ENCODE measurements around the gene SAMD4B. TPM values are rescaled to one million over a fixed set of nuclear protein-coding genes. Genes with fewer than 3 reads are reported as not detected.
"Not testable (repeated sequence)": the region's sequence is repeated elsewhere in the genome, so short reads cannot be mapped to it uniquely, and the experiment has no call there.

The SAMD4B gene
- total RNA-seq, 1 experiment from 2014 or later: 78.5 TPM

DNA sequence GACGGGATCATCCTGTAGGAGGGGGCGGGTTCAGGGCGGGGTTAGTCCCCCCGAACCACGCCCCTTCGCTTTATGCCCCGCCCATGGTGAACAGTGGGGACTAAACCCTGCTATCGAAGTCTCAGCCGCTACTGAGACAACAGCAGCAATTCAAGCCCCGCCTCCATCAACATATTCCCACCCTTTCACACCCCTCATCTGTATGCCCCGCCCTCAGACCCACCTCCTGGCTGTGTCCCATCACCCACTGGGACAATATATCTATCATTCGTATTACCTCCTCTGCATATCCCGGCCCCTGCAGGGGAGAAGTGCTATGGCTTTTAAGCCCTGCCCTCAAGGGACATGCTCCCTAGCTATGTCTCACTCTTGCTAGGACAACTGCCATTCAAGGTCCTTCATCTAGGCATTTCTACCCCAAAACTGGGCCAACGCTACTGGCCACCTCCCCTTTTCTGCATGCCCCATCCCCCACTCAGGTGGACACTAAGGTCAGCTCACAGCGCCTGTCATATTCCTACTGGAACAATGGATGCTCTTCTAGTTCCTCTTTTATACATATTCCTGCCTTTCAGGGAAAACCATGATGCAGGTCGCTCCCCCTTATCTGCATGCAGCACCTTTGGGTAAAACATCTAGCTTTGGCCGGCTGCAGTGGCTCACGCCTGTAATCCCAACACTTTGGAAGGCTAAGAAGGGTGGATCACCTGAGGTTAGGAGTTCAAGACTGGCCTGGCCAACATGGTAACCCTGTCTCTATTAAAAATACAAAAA lies 33.5 kb upstream of the SAMD4B start:
- no peak for DNase-seq (ENCODE audit: low read depth, low spot score)
- in situ Hi-C loops (cut with HindIII; ENCODE audit: low pct_unique_long_range_greater_than_20kb, low sequenced_read_pairs): no loop called here

DNA sequence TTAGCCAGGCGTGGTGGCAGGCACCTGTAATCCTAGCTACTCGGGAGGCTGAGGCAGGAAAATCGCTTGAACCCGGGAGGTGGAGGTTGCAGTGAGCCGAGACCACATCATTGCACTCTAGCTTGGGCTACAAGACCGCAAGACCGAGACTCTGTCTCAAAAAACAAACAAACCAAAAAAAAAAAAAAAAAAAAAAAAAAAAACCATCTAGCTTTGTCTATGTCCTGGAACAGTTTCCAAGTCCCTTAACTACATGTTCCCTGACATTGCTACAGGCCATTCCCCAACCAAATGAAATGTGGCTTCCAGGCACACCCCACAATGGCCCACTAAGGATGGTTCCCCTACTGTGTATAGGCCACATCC lies 32.9 kb upstream of the SAMD4B start:
- DNase-seq (ENCODE audit: low read depth, low spot score); in situ Hi-C loops (cut with HindIII; ENCODE audit: low pct_unique_long_range_greater_than_20kb, low sequenced_read_pairs): not testable (repeated sequence)

DNA sequence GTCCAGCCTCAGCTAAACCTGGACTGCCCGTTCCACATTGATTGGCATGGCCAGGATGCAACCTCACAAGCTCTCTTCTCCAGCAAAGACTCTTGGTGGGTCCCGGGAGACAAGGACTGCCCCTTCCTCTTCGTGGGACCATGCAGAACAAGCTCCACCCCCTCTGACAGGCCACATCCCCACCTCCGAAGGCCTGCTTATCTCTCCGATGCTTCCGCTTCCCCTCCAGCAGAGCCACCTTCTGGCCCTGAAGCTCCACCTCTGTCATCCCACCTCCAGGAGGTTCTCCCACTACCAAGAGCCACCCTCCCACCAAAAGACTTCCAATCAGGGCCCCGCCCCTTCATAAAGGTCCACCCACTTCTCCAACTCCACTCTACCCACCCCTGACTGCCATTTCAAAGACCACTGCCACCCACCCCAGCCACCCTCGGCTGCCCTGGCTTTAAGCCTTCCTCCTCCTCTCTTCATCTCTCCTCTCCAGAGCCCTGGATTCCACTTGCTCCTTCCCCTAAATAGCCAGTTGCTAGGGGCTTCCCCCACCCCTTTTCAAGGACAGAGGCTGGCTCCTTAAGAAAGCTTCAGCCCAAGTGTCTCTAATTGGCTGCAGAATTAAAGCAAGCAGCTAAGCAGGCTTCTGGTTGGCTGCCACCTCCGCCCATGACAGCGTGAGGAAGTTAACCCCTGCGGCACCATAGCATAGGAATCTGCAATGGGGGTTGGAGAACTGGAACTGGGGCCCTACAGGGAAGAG lies 31.5 kb upstream of the SAMD4B start:
- DNase-seq (ENCODE audit: low read depth, low spot score): peak; percentile 46
- in situ Hi-C loops (cut with HindIII; ENCODE audit: low pct_unique_long_range_greater_than_20kb, low sequenced_read_pairs): no loop called here

DNA sequence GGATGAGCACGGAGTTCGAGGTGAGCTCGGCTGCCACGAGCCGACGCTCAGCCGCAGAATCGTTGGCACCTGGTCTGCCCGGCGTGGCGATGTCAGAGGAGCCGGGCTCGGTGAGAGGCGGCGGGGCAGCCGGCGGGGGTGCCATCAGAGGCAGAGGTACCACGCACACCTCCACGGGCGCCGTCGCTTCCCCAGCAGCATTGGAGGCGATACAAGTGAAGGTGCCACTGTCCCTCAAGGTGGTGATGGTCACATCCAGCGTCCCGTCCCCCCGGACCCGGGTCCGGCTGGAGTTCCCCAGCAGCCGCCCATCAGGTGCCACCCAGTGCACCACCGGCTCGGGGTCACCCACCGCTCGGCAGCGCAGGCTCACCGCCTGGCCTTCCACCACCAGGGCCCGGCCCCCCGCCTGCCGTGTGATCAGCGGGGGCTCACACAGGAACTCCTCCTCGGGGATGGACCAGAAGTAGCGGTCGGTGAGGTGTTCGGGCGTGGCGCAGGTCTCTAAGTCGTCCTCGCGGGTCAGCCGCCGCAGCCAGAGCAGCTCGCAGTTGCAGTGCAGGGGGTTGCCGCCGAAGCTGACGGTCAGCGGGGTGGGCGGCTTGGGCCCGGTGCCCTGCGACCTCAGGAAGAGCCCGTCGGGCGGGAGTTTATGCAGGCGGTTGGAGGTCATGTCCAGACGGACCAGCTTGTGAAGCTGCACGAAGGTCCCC lies 28.0 kb upstream of the SAMD4B start:
- DNase-seq (ENCODE audit: low read depth, low spot score): no peak
- in situ Hi-C loops (cut with HindIII; ENCODE audit: low pct_unique_long_range_greater_than_20kb, low sequenced_read_pairs): no loop called here

DNA sequence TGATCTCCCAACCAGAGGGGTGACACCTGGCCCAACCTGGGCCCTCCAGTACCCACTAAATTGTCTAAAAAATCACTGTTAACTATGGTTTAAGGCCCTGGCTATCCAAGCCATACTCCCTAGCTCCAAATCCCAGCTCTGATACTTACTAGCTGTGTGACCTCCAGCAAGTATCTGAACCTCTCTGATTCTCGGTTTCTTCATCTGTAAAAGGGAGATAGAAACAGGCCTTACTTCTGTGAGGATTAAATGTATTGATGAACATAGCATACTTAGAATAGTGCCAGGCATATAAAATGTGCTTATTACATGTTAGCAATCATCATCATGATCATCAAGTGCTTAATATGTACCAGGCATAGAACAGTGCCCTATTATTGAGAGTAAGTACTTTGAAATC lies 26.3 kb upstream of the SAMD4B start:
- in situ Hi-C loops (cut with HindIII; ENCODE audit: low pct_unique_long_range_greater_than_20kb, low sequenced_read_pairs): no loop called here
- DNase-seq (ENCODE audit: low read depth, low spot score): no peak

DNA sequence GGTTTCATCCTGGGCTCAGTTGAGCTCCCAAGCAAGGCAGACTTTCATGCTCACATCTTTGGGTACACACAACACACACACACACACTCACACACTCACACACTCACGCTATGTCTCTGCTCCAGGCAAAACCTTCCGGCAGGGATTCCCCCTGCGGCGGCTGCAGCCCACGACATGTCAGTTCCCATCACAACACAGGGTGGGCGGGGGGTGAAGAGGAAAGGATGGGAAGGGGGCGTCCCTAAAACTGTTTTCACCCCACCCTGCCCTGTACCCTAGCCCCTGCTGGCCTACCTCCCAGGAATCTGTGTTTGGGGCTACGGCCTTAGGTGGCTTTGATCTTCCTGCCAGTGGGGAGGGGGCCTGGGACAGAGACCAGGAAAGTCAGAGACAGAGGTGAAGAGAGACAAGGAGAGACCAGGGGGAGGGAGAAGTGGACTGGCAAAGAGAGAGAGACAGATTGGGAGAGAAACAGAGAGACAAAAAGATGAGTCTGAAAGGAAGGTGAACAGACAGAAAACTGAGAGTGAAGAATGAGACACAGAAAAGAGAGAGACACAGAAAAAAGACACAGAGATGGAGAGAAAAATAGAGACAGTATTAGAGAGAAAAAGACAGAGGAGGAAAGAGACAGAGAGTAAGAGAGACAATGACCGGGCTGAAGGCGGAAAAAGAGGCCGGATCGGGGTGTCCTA lies 25.4 kb upstream of the SAMD4B start:
- in situ Hi-C loops (cut with HindIII; ENCODE audit: low pct_unique_long_range_greater_than_20kb, low sequenced_read_pairs): no loop called here
- no peak for DNase-seq (ENCODE audit: low read depth, low spot score)

DNA sequence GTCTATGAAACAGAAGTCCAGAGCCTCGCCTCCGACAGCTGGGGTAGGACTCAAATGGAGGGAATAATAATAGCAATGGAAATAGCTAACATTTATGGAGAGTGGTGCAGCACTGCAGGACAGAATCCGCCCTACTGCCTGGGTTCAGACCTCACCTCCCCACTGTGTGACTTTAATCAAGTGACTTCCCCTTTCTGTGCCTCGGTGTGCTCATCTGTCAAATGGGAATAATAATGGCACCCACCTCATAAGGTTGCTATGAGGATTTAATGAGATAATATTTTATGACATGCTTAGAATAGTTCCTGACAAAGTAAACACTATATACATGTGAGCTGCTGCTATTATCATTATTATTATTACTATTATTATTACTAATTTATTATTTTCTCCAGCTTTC lies 24.7 kb upstream of the SAMD4B start:
- no peak for DNase-seq (ENCODE audit: low read depth, low spot score)
- in situ Hi-C loops (cut with HindIII; ENCODE audit: low pct_unique_long_range_greater_than_20kb, low sequenced_read_pairs): no loop called here

DNA sequence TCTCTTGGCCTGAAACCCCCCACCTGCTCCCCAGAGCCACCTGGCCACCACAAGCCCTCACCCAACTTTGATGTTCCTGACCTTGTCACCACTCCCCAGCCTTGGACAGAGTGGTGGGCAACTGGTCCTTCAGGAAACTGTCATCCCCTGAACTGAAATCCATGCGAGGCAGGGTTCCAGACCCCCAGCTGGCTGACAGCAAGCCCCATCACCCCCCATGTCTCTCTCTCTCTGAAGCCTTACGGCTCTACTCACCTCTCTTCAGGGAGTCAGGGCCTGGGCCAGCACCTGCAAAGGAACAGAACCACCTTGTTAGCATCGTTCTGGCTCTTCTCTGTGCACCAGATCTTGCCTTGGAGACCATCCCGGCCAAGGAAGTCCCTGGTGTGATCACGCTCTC lies 24.1 kb upstream of the SAMD4B start:
- DNase-seq (ENCODE audit: low read depth, low spot score): no peak
- in situ Hi-C loops (cut with HindIII; ENCODE audit: low pct_unique_long_range_greater_than_20kb, low sequenced_read_pairs): no loop called here

DNA sequence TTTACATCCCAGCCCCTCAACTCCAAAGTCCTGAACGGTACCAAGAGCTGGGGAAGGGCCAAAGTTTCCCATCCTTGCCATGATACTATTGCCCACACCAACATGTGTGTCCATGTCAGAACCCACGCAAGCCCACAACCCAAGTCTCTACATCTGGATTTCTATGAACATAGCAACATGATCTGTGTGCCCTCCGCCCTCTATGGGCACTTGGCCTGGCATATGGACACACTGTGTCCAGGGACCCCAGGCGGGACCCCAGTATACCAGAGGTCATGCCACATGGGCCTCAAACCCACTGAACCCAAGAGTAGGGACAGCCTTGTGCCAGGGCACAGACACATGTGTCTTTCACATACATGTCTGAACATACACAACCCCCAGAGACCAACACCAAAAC lies 23.5 kb upstream of the SAMD4B start:
- in situ Hi-C loops (cut with HindIII; ENCODE audit: low pct_unique_long_range_greater_than_20kb, low sequenced_read_pairs): no loop called here
- DNase-seq (ENCODE audit: low read depth, low spot score): no peak

DNA sequence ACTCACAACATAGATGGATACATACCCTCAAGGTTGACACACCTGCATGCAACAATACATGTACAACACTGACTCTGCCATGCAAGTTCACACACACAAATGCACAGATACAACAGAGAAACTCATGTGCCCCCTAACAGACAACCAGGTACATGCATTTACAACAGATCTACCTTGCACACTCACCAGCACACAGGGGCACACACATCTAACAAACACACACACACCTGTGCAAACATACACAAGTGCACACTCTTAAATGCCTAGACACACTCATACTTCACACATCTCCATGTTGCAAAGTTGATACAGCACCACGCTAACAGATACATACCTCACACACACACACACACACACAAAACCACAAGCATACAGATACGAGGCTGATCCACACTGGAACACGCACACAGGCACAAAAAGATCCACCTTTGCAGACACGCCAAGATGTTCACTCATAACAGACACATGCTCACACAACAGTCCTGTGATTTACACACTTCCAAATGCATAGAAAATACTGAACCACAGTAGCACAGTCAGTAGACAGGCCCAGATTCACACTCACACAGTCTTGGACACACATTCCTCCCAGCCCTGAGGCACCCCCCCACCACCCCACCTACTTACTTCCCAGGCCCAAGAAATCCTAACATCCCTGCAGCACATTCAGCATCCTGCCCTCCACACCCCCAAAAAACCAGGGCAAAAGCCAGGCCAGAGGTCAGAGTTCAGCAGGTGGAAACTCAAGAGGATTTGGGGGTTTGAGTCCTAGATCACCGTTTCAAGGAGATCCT lies 22.9 kb upstream of the SAMD4B start:
- no peak for DNase-seq (ENCODE audit: low read depth, low spot score)
- in situ Hi-C loops (cut with HindIII; ENCODE audit: low pct_unique_long_range_greater_than_20kb, low sequenced_read_pairs): no loop called here

DNA sequence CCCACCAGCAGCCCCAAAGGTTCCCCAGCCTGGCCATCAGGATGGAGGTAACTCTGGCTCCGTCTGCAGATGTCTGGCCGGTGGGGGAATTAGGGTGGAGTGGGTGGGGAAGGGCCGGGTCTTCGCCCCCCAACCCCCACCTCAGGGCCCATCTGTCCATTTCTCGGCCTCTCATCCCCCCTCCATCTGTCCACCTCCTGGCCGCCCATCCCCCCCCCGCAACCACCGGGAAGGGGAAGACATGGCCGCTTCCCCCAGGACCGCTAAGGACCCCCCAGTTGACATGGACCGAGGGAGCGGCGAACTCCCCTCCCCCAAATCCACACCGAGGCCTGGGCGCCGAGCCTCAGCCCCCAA lies 22.4 kb upstream of the SAMD4B start:
- in situ Hi-C loops (cut with HindIII; ENCODE audit: low pct_unique_long_range_greater_than_20kb, low sequenced_read_pairs): no loop called here

DNA sequence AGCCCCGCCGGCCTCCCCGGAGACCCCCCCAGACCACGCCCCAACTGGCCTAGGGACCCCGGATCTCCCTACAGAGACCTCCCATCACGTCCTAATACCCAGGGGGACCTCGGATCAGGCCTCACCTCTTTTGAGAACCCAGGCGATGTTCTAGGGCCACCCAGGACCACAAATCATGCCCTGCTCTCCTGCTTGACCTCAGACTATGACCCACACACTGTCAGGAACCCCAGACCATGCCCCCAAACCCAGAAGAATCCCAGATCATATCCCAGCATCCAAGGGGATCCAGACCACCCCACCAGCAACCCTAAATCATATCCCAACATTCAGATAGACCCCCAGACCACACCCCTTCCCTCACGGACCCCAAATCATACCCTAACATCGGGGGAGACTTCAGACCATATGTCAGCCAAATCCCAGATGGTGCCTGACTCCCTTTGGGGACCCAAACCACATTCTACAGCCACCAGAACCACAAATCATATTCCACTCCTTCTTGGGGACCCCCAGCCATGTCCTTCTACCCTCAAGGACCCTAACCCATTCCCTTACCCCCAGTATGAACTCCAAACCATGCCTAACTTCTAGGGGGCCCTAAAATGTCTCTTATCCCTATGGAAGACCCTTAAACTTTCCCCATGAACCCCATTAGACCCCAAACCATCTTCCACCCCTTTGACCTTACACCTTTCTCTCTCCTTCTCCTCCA lies 20.9 kb upstream of the SAMD4B start:
- in situ Hi-C loops (cut with HindIII; ENCODE audit: low pct_unique_long_range_greater_than_20kb, low sequenced_read_pairs): no loop called here
- no peak for DNase-seq (ENCODE audit: low read depth, low spot score)

More for the DNA sequence above, 22.4 kb upstream of the SAMD4B start:
- DNase-seq (ENCODE audit: low read depth, low spot score): no peak

DNA sequence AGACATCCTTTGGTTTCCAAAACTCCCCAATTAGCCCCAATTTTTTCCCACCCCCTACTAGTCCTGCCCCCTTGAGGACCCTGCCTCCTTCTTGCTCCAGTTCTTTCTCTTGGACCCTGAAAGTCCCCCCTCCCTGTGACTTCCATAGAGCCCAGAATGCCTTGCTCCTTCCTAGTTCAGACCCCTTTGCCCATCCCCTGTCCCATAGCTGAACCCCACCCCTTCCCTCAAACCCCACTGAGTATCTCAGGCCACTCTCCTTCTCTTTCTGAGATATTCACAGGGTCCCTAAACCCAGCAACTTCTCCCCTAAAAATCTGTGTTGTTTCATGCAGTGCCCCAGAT lies 20.4 kb upstream of the SAMD4B start:
- in situ Hi-C loops (cut with HindIII; ENCODE audit: low pct_unique_long_range_greater_than_20kb, low sequenced_read_pairs): no loop called here
- no peak for DNase-seq (ENCODE audit: low read depth, low spot score)

DNA sequence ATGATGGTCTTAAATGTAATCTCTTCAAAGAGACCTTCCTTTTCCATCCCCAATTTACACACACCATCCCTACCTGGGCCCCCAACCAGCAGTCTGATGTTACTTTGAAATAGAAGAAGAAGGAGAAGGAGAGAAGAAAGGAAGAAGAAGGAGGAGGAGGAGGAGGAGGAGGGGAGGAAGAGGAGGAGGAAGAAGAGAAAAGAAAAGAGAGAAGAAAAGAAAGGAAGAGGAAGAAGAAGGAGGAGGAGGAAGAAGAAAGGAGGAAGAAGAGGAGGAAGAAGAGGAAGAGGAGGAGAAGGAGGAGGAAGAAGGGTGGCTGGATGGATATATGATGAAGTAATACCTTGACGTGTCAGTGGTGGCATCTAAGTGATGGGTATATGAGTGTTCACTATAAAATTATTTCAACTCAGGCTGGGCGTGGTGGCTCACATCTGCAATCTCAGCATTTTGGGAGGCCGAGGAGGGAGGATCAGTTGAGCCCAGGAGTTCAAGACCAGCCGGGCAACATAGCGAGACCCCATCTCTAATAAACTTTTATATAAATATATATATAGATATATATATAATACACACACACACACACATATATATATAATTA lies 17.9 kb upstream of the SAMD4B start:
- DNase-seq (ENCODE audit: low read depth, low spot score): no peak
- in situ Hi-C loops (cut with HindIII; ENCODE audit: low pct_unique_long_range_greater_than_20kb, low sequenced_read_pairs): no loop called here

DNA sequence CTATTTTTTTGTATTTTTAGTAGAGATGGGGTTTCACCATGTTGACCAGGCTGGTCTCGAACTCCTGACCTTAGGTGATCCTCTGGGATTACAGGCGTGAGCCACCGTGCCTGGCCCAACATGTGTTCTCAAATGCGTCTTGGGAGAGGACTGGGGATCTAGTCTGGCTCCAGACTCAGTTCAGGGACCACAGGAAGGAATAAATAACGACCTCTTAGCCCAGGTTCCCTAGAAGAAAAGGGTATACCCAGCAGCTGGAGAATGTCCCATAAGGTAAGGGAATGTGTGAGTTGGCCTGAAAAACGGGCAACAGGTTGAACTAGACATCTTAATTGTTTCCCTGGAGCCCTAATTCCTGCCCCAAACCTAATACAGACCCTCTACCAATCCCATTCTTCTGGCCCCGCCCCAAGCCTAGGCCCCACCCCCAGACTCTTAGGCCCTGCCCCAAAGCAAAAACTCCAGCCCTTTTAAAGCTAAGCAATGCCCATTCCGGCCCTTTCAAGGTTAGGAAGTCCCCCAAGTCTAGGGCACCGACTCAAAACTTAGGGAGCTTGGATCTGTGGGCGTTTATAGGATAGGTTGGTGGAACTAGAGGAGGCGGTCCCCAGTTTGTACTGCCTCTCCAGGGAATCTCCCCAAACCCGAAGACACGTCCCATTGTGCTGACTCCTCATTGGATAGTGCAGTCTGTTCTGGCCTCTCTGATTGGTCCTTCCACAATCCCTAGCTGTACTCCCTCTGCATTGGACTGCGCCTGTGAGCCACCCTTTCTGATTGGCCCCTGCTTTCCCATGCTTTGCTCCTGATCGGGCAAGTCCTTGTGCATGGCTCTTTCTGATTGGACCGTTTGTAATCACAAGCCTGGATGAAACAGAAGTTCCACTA lies 16.2 kb upstream of the SAMD4B start:
- in situ Hi-C loops (cut with HindIII; ENCODE audit: low pct_unique_long_range_greater_than_20kb, low sequenced_read_pairs): no loop called here
- DNase-seq (ENCODE audit: low read depth, low spot score): peak; percentile 37
